ENCODE measurements around the gene RASGRF2.

- TF ChIP-seq CTCF (IDR thresholded peaks at IDR 0.05) (no peak), POLR2A (IDR thresholded peaks at IDR 0.05) (no peak)
These were observed 206.9 kb downstream of the RASGRF2 start for GRCh38 chr5:81167078-81167477.
